ENCODE measurements around the gene STRADA.
"Not testable (repeated sequence)": the region's sequence is repeated elsewhere in the genome, so short reads cannot be mapped to it uniquely, and the experiment has no call there.

STRADA gene

DNA sequence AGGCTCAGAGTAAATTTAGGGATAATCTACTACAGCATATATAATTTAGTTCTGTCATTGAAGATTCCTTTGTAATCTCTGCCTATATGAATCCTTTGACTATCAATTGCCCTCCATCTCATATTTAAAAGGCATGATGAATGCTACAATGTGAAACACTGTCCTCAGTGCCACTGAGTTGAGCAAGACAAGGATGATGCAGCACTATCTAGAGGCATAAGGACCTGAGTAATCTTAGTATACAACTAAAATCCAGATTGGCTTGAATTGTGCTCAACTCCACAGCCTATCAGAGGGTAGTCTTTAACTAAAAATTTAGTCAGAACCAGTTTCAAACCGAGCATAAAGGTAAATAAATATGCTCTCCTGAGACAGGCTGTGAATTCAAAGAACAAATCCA is 11.6 kb upstream of the STRADA start:
- no peak for DNase-seq

DNA sequence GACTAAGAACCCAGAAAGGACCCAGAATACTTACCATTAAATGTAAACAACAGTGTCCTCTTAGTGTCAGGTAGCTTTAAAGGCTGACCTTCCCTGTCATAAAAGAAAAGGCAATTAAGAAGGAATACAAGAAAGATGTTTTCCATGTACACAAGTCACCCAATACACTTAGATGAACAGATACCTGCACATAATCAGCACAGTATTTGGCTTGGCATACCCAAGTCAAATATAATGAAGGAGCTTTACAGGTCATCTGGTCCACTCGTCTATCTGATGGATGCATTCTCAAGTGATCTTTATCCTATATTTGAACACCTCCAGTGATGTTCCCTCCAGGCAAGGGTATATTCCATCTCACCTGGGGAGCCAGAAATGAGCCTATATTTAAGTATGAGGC is 11.1 kb upstream of the STRADA start:
- DNase-seq, result no peak

DNA sequence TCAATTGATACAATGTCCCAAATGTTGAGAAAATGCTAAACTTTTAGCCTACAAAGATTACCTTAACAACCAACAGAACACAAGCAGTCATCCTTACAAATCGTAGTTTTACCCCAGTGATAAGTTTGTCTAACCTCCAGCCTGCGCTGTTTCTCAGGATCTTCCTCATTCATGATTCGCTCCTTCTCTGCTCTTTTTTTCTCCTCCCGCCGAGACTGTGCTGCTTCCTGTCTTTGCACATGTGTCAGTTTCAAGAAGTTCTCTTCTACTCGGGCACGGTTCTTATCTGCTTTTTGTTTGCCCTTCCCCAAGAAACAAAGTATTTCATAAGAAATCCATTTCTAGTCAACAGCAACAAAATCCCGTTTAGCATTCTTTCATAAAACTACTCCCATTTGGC is 10.2 kb upstream of the STRADA start:
- no peak for DNase-seq

DNA sequence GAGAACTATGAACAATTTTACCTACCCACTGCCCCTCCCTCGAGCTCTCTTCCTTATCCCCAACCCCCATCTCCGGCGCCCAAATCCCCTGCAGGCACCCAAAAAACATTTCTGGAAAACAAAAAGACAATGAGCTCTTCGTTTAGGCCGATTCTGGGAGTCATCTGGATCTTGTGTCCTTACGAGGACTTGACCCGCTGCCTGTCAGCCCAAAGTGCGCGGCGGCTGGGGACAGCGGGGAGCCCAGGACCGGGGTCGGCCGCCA is 524 bp downstream of the STRADA start:
- no peak for DNase-seq

DNA sequence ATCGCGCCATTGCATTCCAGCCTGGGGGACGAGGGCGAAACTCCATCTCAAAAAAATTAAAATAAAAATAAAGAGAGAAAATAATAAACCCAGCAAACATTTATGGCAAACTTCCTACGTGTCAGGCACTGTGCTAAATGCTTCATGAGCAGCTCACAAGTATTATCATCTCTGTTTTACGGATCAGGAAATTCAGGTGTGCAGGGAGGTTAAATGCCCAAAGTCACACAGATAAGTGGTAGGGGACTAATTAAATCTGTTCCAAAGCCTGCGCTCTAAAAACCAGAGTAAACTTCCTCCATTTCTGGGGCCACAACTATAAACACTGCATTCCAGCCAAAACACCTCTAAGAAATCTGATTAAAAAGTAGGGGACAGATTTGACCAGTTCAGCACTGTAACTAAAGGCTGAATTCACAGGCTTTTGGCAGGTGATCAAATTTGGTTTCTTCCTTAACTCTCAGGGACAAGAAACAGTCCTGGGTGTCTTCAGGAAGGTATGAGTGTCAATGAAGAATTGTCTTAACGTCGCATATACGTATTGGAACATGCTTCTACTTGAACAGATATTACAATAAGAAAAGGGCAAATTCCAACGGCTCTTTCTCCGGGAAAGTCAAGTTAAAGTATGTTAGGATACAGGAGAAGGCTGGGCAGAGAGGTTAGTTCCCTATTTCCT is 996 bp downstream of the STRADA start:
- no peak for DNase-seq

DNA sequence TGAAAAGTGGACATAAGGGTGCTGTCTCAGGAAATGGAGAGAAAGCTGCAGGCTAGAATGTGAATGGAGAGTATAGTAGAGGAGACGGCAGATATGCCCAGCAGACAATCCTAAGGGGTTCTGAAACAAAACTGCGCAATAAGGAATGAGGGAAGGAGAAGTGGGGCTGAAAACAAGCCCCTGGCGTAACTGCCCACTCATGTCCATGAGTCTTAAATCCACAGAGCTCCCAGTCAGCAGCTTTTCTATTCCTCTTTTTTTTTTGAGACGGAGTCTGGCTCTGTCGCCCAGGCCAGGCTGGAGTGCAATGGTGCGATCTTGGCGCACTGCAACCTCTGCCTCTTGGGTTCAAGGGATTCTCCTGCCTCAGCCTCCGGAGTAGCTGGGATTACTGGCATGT is 5.9 kb downstream of the STRADA start:
- DNase-seq, result no peak

DNA sequence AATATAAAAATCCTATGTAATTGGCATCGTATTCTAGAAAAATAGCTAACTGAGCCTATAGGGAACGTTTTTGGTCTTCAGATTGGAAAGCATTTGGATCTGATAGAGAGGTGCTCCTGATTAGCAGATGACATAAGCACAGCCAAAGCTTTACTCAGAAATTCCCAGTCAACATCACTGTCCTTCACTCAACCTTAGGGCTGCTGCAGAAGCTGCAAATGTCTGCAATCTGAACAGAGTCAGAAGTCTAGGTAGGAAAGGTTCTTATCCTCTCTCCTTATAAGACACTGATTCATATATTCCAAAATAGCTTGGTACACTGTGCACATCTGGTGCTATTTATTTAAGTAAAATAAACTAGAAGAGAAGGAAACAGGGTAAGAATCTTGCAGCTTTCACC is 19.2 kb downstream of the STRADA start:
- no peak for DNase-seq

DNA sequence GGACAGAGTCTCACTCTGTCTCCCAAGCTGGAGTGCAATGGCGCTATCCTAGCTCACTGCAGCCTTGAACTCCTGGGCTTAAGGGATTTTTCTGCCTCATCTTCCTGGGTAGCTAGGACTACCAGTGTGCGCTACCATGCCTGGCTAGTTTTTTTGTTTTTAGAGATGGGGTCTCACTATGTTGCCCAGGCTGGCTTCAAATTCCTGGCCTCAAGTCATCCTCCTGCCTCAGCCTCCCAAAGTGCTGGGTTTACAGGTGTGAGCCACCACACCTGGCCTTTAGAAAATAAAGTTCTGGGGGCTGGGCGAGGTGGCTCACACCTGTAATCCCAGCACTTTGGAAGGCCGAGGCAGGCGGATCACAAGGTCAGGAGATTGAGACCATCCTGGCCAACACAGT is 21.4 kb downstream of the STRADA start:
- not testable (repeated sequence) for DNase-seq

DNA sequence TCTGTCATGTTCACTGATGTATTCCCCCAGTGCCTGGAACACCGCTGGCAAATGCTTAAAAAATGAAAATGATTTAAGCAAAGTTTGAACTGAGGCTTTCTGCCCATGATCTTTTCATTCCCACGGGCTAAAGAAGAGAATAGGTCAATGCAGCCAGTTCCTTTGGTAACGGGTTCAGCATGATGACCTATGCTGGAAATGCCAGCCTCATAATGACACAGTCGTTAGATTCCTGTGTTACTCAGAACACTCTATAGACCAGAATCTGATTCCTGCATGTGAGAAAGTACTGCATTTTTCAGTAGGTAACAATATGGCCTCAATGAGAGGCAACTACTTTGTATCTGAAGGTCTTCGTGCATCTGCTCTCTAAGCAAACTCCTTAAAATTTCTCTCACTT is 22.6 kb downstream of the STRADA start:
- no peak for DNase-seq

DNA sequence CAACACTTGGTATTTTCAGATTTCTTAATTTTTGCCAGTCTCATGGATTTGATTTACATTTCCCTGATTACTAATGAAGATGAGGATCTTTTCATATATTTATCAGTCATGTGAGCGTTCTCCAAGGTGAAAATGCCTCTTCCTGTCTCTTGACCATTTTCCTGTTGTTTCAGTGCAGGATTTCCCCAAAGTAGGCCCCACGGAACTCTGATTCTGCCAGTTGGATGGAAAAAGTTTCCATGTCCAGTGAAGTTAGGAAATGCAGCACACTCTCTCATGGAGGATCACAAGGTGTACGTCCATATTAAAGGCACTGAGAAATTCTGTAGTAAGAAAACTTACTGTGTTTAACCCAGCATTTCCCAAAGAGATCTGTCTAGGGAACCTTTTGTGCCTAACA is 25.2 kb downstream of the STRADA start:
- DNase-seq, result no peak

DNA sequence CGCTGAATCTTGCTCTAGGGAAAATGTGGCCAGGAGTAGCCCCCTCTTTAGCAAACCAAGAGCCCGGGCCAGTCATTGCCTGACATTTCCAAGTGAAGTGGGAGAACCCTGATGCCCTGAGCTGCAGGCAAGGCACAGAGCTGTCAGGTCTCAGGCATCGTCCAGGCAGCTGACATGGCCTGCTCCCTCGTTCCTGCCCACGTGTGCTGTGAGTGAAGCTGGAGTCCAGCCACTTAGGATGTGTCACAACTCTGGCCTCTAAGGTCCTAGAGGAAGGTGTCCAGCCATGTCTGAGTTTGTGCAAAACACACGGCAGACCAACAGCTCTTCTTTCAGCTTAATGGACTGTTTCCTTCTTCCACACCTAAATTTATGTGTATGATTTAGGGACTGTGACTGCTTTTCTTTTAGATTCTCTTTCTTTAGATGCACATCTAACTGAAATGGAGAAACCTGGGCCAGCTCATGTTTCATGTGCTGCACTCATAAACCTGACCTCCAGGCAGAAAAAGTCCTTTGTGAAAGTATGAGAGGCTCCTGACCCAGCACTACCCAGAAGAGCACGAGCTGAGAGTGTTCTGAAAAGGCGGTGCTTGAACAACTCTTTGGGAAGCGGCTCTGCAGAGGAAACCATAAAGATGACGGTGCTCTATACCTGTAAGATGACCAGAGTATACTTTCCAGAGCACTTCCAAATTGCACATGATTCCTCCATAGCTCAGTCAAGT is 26.9 kb downstream of the STRADA start:
- no peak for DNase-seq

DNA sequence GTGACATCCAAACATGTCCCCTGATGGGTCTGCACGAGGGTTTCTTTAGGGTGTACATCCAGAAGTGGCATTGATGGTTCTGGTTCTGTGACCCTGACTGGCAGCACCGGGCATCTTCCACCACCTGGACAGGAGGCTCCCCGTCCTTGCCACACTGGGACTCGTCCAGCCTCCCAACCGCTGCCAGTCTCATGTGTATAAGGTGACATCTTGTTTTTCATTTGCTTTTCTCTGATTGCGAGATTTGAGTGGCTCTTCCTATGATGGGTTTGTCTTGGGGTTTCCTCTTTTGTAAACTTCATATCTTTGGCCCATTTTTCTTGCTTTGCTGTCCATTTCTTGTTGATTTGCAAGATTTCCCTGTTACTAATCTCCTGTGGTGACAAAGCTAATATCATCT is 32.5 kb downstream of the STRADA start:
- no peak for DNase-seq

DNA sequence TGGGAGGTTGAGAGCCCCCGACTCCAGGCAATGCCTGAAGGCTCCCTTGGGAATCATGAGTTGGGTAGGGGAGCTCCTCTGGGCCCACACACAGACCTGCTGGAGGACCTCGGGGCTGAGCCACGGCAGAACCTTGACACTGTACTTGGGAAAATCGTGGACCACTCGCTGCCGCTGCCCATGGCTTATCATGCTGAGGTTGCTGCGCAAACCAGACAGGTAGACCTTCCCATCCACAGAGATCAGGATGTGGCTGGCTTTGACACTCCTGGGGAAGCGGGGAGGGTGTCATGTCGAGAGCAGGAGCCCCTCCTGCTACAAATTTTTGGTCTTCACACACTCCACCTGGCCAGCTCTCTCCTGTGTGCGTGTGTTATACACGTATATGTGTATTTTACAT is 34.4 kb downstream of the STRADA start:
- DNase-seq, result no peak

DNA sequence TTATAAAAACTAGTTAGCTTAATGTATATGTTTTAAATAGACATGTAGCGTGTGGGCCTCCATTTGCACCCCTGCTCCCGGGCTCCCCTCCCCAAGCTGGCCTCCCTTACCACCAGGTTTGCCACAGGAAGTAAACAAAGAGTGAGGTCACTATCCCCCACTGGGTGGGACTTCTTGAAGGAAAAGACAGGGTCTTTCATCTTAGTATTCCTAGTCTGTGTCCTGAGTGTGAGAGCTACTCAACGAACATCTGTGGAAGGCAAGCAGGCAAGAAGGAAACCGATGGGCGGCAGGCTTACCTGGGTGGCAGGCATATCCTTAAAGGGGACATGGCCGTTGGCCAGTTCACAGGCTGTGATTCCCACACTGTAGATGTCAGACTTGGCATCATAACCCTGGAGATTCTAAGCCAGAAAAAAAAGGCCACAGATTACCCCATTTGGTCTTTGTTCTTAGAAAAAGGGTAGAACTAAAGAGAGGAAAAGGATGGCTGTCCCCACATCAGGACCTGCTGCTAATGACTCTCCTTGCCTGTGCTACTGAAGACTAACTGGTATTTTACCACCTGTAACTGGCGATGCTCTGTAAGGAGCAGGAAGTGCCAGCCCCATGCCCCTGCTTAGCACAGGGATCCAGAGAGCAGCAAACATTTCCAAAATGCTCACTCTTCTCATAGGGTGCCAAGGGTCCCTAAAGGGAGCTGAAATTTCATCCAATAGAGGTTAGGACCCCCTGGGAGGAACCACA is 35.1 kb downstream of the STRADA start:
- no peak for DNase-seq

DNA sequence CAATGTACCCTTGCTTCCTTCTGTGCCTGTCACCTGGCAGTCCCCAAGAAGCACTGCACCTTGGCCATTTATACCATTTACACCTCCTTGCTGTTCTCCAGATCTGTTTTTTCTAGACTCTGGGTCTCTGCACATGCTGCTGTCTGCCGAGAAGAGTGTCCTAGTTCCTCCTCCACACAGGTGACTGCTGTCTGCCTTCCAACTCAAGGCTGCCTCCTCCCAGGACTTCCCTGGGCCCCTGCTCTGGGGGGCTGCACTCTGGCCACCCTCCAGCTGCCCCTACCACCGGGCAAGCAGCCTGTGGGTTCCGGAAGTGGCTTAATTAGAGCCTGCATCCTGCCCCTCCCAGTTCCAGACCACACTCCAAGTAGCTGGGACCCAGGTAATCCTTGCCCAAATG is 35.9 kb downstream of the STRADA start:
- DNase-seq, result no peak

DNA sequence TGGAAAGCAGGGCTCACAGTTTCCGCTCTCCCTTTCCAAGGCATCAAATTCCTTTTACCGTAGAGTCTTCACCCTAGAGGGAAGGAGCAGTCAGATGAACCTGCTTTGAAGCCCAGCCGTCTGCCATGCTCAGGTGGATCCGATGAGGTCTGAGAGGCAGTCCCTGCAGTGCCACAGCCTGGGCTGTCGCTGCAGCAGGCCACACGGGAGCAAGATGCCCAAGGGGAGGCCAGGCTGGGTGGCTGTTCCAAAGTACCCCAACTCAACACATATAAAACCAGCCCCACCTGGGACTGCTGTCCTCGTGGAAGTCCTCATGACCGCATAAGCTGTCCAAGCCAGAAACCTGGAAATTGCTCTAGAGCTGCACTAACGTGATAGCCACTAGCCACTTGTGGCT is 36.8 kb downstream of the STRADA start:
- no peak for DNase-seq

DNA sequence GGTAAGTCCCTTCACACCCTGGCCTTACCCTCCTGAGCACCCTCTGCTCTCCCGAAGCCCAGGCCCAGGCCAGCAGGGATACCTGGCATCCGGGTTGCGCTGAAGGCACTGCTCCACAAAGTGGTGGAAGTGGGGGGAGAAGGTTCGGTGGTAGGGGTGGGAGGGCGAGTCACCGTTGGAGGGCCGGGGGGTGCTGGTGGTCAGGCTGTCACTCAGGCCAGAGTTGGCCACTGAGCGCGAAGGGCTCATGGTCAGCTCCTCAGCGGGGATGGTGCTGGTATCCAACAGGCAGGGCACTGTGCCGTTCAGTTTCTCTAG is 37.4 kb downstream of the STRADA start:
- no peak for DNase-seq

DNA sequence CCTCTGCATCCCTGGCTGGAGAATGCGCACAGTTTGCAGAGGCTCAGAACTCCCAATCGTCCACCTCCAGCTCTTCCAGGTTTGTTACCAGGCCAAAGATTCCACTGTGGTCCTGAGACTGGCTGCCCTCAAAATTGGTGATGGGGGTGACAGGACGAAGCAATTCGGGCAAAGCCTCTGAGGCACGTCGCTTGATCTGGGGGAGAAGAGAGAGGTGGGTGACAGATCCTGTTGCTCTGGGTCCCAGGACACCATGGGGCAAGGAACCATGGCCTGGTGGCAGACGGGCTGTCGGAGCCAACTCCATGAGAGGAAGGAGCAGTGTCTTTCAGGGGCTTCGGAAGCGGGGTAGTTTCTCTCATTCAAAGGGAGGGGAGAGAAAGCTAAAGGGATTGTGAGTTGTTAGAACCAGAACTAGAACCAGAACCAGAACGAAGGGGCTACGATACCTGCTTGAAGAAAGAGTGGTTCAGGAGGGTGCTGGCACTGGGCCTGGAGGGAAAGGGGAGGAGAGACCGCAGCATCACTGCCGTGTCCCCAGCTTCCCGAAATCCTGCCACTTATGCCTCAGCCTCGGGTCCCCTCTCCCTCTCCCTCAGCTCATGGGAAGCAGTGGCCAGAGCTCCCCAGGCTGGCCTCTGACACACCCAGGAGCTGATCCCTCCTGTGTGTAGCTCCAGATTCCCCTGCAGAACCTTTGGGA is 37.9 kb downstream of the STRADA start:
- no peak for DNase-seq

DNA sequence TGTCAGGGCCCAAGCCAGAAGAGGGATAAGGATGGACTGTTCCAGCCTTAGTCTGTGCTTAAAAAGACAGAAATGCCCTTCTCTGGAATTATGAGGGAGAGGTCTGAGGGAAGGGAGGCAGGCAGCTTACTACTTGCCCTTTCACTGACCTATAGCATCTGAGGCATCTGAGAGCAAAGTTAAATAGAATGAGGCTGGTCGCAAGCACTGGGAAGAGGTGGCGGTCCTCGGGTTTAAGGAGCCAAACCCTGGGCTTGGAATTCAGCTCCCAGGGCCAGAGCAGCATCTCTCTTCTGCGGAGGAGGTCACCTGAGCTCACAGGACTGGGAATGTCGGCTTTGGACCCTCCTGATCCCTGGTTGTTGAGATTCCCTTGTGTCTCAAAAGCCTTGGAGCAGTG is 38.6 kb downstream of the STRADA start:
- DNase-seq, result no peak

DNA sequence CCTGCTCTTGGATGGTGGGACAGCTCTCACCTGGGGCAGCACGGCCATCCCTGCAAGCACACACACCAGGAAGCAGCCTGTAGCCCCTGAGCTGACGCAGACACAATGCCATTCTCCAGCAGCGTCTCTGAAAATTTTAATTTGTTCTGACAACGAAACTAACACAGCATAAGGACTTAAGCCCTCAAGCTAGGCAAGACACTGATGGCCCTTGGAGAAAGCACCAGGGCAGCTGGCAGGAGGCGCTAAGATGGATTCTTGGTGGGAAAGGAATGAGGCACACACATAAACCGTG is 38.9 kb downstream of the STRADA start:
- DNase-seq, result no peak

DNA sequence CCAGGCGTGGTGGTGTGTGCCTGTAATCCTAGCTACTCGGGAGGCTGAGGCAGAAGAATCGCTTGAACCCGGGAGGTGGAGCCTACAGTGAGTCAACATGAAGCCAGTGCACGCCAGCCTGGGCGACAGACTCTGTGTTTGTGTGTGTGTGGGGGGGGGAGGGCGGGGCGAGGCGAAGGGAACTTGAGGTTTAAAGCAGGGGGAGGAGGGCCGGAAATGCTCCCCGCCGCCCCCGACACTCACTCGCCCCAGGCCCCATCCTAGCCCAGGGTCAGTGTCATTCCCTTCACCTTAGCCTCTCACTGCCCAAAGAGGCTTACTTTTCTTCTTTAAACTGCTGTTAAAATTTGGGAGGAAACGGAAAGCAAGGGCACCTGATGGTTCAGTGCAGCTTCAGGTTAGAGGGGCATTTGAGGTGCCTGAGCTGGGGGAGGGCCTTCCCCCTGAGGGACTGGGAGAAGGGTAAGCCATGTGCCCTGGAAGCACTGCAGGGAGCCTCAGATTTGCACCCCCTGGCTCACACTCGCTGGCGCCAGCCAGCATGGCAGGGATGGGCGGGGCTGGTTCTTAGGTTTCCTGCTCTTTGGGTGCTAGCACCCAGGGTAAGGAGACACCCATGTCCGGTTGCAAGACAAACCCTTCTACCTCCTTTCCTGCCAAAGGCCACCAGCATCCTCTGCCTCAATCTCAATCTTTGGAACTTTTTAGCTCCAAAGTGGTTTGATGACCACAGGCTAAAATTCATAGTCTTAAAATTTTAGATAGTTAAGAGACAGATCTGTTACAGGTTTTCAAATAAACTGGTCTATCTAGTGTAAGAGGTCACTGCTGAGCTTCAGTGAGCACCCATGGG is 39.5 kb downstream of the STRADA start:
- DNase-seq, result no peak

DNA sequence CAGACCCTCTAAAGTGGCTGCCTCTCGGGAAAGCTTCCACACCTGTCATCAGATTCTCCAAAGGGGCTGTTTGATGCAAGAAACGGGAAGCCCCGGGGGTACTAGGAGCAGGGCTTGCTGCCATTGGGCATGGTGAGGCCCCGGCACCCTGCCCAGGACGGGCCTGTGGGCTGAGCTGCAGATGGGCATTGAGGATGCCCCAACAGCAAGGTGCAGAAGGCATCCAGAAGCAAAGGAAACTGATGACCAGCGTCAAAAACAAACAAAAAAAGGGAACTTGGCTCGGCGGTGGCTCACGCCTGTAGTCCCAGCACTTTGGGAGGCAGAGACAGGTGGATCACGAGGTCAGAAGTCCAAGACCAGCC is 40.2 kb downstream of the STRADA start:
- no peak for DNase-seq

Measured in KG1 (cell line).